Upper lobe of right lung (tissue), 1 donor: ENCODE results near the gene SCRT2. TPM values are rescaled to one million over a fixed set of nuclear protein-coding genes. Genes with fewer than 3 reads are reported as not detected.

Experiments used
- ATAC-seq: fragments of 200-7000 bp; cut with Tn5 transposase; one replicate; pipeline ENCODE4 v1.9.1; 2020; ENCODE audit warnings: mild to moderate bottlenecking, moderate library complexity
- DNase-seq: peaks from one replicate; pipeline ENCODE4 v3.0.0-alpha.2; 2020
- H3K27ac ChIP-seq: fragments of 200-600 bp; one replicate; pipeline ENCODE4 v1.8.0; 2022
- H3K27me3 ChIP-seq: fragments of 200-600 bp; one replicate; pipeline ENCODE4 v1.8.0; 2022; ENCODE audit warnings: mild to moderate bottlenecking
- H3K36me3 ChIP-seq: fragments of 200-600 bp; one replicate; pipeline ENCODE4 v1.8.0; 2022
- H3K4me1 ChIP-seq: fragments of 200-600 bp; one replicate; pipeline ENCODE4 v1.8.0; 2022
- H3K4me3 ChIP-seq: fragments of 200-600 bp; one replicate; pipeline ENCODE4 v1.8.0; 2022; ENCODE audit warnings: mild to moderate bottlenecking
- H3K9me3 ChIP-seq: fragments of 200-600 bp; one replicate; pipeline ENCODE4 v1.8.0; 2022
- intact Hi-C: fragments of 100-400 bp; cut with DNase I; formaldehyde crosslinking; loops from one replicate; pipeline ENCODE4 v1.11.0; 2022
- total RNA-seq: library from RNA; stranded (reverse); fragmentation: NEBNext Ultra II Directional; extraction: Animal tissue kit (Norgen Biotek cat#: 25700); gene quantifications from one replicate; pipeline ENCODE4 v1.2.1, GENCODE V29; 2021
- TF ChIP-seq, protein P1 (sequence below): fragments of 200-600 bp; IDR thresholded peaks from one replicate; pipeline ENCODE4 v1.8.0; 2022; ENCODE audit warnings: antibody characterized with exemption
- donor health status: DM: no; HTN: yes; CAD: no; lungs with severe emphysema.

SCRT2 gene
- total RNA-seq, 1 donor from 2014 or later = not detected

DNA sequence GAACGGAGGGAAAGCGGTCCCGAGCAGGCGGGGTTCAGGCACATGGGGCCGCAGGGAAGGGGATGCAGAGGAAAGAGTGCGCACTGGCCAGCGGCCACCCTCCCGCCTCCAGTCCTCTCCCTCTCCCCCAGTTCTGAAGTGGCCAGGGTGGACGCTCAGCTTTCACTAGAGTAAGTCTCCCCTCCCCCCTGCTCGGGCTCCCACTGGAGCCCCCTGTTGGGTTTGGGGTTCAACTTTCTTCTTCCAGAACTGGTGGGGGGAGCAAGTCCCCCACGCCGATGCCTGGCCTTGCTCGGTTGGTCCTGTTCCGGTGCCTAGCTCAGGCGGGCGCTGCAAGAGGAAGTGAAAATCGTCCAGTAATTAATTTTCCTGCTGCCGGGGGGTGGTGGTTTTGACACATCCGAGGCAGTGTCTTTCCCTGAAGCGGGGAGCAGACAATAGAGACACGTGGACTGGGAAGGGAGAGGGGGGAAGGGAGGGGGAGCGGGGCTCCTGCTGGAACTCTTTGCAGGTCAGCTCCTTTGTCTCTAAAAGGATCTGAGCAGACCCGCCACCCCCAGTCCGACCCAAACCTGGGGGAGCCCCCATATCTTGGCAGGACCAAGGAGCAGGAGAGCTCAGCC lies 824 bp upstream of the SCRT2 start:
- Histone ChIP-seq H3K27me3 (peaks cover 77% of the 10 kb centered on the region), H3K4me3 (no peak overlapping the region), H3K36me3 (no peaks in the 10 kb centered on the region), H3K4me1 (peaks cover 12% of the 10 kb centered on the region), H3K27ac (no peak overlapping the region), H3K9me3 (no peaks in the 10 kb centered on the region)
- ATAC-seq (peak; percentile 18), DNase-seq (no peak)
- TF ChIP-seq, protein P1, sequence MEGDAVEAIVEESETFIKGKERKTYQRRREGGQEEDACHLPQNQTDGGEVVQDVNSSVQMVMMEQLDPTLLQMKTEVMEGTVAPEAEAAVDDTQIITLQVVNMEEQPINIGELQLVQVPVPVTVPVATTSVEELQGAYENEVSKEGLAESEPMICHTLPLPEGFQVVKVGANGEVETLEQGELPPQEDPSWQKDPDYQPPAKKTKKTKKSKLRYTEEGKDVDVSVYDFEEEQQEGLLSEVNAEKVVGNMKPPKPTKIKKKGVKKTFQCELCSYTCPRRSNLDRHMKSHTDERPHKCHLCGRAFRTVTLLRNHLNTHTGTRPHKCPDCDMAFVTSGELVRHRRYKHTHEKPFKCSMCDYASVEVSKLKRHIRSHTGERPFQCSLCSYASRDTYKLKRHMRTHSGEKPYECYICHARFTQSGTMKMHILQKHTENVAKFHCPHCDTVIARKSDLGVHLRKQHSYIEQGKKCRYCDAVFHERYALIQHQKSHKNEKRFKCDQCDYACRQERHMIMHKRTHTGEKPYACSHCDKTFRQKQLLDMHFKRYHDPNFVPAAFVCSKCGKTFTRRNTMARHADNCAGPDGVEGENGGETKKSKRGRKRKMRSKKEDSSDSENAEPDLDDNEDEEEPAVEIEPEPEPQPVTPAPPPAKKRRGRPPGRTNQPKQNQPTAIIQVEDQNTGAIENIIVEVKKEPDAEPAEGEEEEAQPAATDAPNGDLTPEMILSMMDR = no peak
- intact Hi-C loops = no loop called here

DNA sequence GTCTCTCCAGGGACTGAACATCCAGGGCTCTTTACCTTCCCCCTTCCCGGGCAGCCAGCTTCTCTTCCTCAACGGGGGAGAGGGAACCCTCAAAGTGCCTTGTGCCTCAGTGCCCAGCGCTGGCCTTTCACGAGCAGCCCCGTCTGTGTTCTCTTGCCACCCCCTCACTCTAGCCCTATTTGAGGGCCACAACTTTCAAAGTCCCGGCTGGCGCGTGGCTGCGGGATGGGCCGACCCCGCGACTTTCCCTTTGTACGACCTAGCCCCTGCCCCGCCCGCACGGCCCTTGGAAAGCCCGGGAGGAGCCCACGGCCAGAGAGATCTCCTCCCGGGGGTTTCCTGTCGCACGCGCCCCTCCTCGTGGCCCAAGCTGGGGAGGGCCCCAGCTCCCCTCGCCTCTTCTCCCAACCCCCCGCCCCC lies 559 bp downstream of the SCRT2 start:
- ATAC-seq (no peak), DNase-seq (no peak)
- no peak overlapping the region for H3K27ac ChIP-seq
- no peak overlapping the region for H3K4me3 ChIP-seq
- intact Hi-C loops = no loop called here
- H3K36me3 ChIP-seq = no peaks in the 10 kb centered on the region
- peaks cover 12% of the 10 kb centered on the region for H3K4me1 ChIP-seq
- H3K9me3 ChIP-seq = no peaks in the 10 kb centered on the region
- peaks cover 80% of the 10 kb centered on the region for H3K27me3 ChIP-seq
- TF ChIP-seq, protein P1 = no peak

DNA sequence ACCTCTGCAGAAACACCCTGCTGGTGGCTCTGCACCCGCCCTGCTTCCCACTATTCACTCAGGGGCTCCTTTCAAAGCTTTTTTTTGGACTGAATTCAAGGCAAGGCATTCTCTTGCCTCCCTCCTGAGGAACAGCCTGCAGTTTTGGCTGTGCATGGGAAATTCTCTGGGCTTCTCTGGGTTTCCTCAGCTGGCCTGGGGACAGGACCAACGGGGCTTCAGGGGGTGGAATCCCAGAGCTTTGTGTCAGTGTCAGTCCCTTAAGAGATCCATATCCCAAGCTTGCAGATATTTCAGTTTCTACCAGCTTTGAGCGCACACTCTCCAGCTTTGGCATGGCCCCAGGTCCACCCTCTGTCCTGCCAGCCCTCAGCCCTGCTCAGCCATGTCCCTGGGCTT lies 2.0 kb downstream of the SCRT2 start:
- peaks cover 67% of the 10 kb centered on the region for H3K27me3 ChIP-seq
- no peak for DNase-seq
- TF ChIP-seq, protein P1 = no peak

DNA sequence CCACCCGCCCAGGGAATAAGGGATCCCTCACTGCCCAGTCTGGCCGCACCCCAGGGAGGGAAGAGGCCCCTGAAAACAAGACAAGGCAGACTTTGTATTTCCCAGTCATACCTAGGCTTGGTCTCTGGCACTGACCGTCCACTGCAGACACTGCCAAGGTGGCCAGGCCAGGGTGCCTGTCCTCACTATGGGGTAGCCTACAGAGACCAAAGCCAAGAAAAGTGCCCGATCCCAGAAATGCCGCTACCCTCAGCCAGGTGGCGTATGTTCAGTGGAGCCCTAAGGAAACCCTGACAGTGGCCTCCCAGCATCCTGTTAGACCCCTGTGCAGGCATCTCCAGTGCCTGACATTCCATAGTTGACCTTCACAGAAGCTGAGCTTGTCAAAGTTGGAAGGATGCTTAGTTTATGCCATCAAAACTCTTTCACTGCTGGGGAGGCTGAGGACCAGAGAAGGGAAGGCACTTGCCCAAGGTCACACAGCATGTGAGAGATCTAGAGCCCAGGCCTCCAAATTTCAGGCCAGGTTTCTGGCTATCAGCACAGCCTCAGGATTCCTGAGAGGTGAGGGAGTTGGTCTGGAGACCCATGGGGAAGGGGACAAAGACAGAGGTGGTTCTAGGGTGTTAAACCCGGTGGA lies 2.5 kb downstream of the SCRT2 start:
- Histone ChIP-seq H3K4me3 (no peak overlapping the region), H3K4me1 (peaks cover 12% of the 10 kb centered on the region), H3K9me3 (no peaks in the 10 kb centered on the region), H3K36me3 (no peaks in the 10 kb centered on the region), H3K27me3 (peaks cover 61% of the 10 kb centered on the region), H3K27ac (no peak overlapping the region)
- ATAC-seq (no peak), DNase-seq (no peak)
- TF ChIP-seq, protein P1 = no peak
- intact Hi-C loops = no loop called here

More for the DNA sequence above, 2.0 kb downstream of the SCRT2 start:
- H3K4me3 ChIP-seq = no peak overlapping the region
- peaks cover 12% of the 10 kb centered on the region for H3K4me1 ChIP-seq
- intact Hi-C loops = no loop called here
- H3K36me3 ChIP-seq = no peaks in the 10 kb centered on the region
- H3K27ac ChIP-seq = no peak overlapping the region
- no peak for ATAC-seq
- no peaks in the 10 kb centered on the region for H3K9me3 ChIP-seq

DNA sequence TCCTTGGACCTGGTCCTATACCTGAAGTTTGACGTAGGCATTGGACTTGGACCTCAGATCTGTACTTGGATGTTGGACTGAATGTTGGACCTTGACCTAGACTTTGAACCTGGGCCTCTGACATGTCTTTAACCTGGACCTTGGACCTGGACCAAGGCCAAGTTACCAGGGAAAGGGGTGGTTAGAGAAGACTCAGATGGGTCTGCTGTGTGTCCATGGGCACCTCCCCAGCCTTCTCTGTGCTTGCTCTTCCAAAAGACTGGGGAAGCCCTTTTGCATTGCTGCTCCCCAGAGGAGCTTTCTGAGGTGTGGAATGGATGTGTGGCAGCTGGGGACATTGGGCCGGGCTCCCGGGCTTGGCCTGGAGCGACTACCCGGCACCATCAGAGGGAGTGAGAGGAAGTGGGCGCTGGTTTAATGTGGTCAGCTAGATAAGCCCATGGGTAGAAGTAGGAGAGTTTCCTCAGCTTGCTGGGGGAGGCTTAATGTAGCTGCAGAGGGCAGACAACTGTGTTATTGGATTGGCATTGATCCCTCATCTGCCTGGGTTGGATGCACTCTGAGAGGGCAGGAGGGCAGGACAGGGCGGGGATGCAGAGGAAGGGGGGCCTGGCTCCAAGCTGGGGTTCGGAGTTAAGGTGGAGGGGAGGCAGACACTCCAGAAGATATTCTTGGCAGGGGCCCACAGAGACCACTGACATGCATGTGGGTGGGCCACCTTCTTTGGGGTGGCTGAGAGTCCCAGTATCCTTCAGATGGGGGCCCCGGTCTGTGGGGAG lies 4.2 kb downstream of the SCRT2 start:
- DNase-seq (no peak), ATAC-seq (no peak)
- intact Hi-C loops = no loop called here
- Histone ChIP-seq H3K9me3 (no peaks in the 10 kb centered on the region), H3K4me1 (peaks cover 11% of the 10 kb centered on the region), H3K27me3 (peaks cover 52% of the 10 kb centered on the region), H3K36me3 (no peaks in the 10 kb centered on the region), H3K4me3 (no peak overlapping the region), H3K27ac (no peak overlapping the region)
- TF ChIP-seq, protein P1 = no peak
